ENCODE data around the gene CUEDC1. TPM values are rescaled to one million over a fixed set of nuclear protein-coding genes. Genes with fewer than 3 reads are reported as not detected.

The CUEDC1 gene
- total and polyA plus RNA-seq, 9 of the 15 experiments (the other 6 are each of a cell fraction or from before 2014, with no cell fraction given) = 0.20 to 4.1 (median 1.6) TPM; not detected in 1

GRCh38 chr17:57946798-57947358 lies 8.3 kb downstream of the CUEDC1 start:
- FAIRE-seq (no peak), ATAC-seq (peak; percentile 62), DNase-seq (ENCODE audit: extremely low read depth in 1 of 4, low spot score in 3 of 4) (peak in 2 of 4 experiments; percentile 46 to 53)
- H3K4me2 ChIP-seq (ENCODE audit: insufficient read depth, low read length) = peak overlapping the region; percentile 52; the same call in 1 of the 2 replicates
- BruUV-seq (replicated peaks) = no TSS peak
- peak overlapping the region in 1 of 2 experiments; percentile 15; a peak in 1 of 4 replicates for H3K9ac ChIP-seq (ENCODE audit: insufficient read depth in 1 of 2, low read depth in 2 of 2, low read length in 2 of 2)
- H3K79me2 ChIP-seq (ENCODE audit: control insufficient read depth, insufficient read depth, low read length) = no peaks in the 10 kb centered on the region
- ChIA-PET CTCF (ENCODE audit: low intra/inter-chr PET ratio) (no interaction called here), POLR2A (interaction anchor here (0.8 to 1.3 kb wide), 2 partner anchors 11 to 50 kb away, joined by 3 to 6 read pairs; no protein-coding TSS in a partner anchor)
- H3K9me1 ChIP-seq (ENCODE audit: control insufficient read depth, insufficient read depth, low read length) = no peaks in the 10 kb centered on the region
- intact Hi-C loops (cut with micrococcal nuclease) = no loop called here
- no peak overlapping the region for H3K4me3 ChIP-seq
- no peaks in the 10 kb centered on the region for H3K36me3 ChIP-seq (ENCODE audit: control insufficient read depth, insufficient read depth, low read length)
- peaks cover 12 to 34% of the 10 kb centered on the region in 2 experiments; a peak in 4 of 5 replicates for H3K4me1 ChIP-seq (replicated peaks in 1 of 2; ENCODE audit: control insufficient read depth in 2 of 2, insufficient read depth in 2 of 2, low read length in 2 of 2)
- no peaks in the 10 kb centered on the region for H3K9me3 ChIP-seq (replicated peaks; ENCODE audit: control insufficient read depth, insufficient read depth, low read depth, low read length)
- peaks cover 0 to 3% of the 10 kb centered on the region in 2 experiments; a peak in 2 of 5 replicates for H3K27me3 ChIP-seq (ENCODE audit: control insufficient read depth in 2 of 2, insufficient read depth in 2 of 2, low read length in 2 of 2)
- H2AFZ ChIP-seq (ENCODE audit: low read depth, low read length) = peak overlapping the region; percentile 57
- in situ Hi-C loops (cut with MboI) = no loop called here
- H4K20me1 ChIP-seq (replicated peaks; ENCODE audit: control insufficient read depth, insufficient read depth, low read length) = no peaks in the 10 kb centered on the region
- no peak overlapping the region for H3K27ac ChIP-seq (ENCODE audit: extremely low read depth, low read depth, low read length)
- 21% methylated on average over 8 of the region's 10 CpGs for WGBS (ENCODE audit: insufficient coverage, low coverage, missing lambda C conversion rate)
- TF ChIP-seq ILF3 (IDR thresholded peaks at IDR 0.05; ENCODE audit: borderline replicate concordance) (no peak), ZNF551 (CRISPR knock-in tag; IDR thresholded peaks at IDR 0.05) (no peak), BHLHE40 (IDR thresholded peaks at IDR 0.05; ENCODE audit: low read length) (no peak), ZBTB17 (CRISPR knock-in tag; IDR thresholded peaks at IDR 0.05) (no peak), HIVEP1 (CRISPR knock-in tag; IDR thresholded peaks at IDR 0.05) (no peak), KAT8 (IDR thresholded peaks at IDR 0.05; ENCODE audit: low read depth) (no peak), EHMT2 (IDR thresholded peaks at IDR 0.05) (no peak), TBP (optimal IDR thresholded peaks at IDR 0.05; ENCODE audit: low read depth, low read length) (no peak), HMGN3 (IDR thresholded peaks at IDR 0.05; ENCODE audit: borderline replicate concordance, extremely low read depth, insufficient read length, low read depth, low read length) (no peak), CHD2 (IDR thresholded peaks at IDR 0.05; ENCODE audit: low read depth, low read length) (no peak), TBL1XR1 (IDR thresholded peaks at IDR 0.05; ENCODE audit: low read length in 2 of 2) (no peak), PURB (CRISPR knock-in tag; IDR thresholded peaks at IDR 0.05; ENCODE audit: low read depth) (no peak), YY1 (IDR thresholded peaks at IDR 0.05; ENCODE audit: borderline replicate concordance in 1 of 3, control insufficient read depth in 1 of 3, extremely low read depth in 1 of 3, insufficient read depth in 3 of 3, insufficient read length in 1 of 3, insufficient replicate concordance in 2 of 3, low read depth in 1 of 3, low read length in 2 of 3) (no peak), TSHZ1 (CRISPR knock-in tag; IDR thresholded peaks at IDR 0.05) (no peak)
